GM13976 (cell line): Measurements from ENCODE around the gene MYL5.
"Not testable (repeated sequence)": the region's sequence is repeated elsewhere in the genome, so short reads cannot be mapped to it uniquely, and the experiment has no call there.

Experiments used
- DNase-seq: peaks from one replicate; pipeline ENCODE4 v3.0.0; 2012; ENCODE audit warnings: low spot score
- in situ Hi-C: fragments of 300-500 bp; cut with MboI; formaldehyde crosslinking; loops from one replicate; pipeline ENCODE4 v1.12.0; 2022; ENCODE audit warnings: low sequenced_read_pairs, mixed read lengths, inconsistent platforms; ENCODE audit not compliant: unreplicated experiment
- TF ChIP-seq, protein P1 (sequence below): IDR thresholded peaks from 2 replicates; pipeline ENCODE4 v1.5.1; 2012; ENCODE audit warnings: borderline replicate concordance, mild to moderate bottlenecking; ENCODE audit not compliant: insufficient read depth; ENCODE audit errors: extremely low read depth, missing control alignments, control extremely low read depth

MYL5 gene

DNA sequence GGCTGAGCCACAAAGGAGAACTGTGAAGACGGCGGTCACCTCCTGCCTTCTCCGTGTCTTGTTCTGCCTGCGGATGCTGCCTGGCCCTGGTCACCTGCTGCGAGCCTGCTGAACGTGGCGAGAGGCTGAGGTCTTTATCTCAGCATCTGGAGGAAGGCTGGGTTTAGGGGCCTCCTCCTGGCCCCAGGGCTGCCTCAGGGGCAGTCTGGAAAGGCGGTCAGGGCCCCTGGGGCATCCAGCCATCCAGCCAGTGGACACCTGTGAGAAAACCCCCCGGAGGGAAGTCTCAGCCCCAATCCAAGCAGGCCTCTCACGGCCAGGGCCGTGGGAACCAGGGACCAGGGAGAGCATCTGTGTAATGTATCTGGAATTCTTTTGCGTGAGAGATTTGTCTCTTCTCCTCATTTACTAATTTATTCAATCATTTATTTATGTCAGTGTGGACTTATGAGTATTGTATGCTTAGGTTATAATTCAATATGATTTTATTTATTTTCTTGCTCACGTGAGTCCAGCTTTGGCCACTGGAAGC lies 37.6 kb upstream of the MYL5 start:
- TF ChIP-seq, protein P1, sequence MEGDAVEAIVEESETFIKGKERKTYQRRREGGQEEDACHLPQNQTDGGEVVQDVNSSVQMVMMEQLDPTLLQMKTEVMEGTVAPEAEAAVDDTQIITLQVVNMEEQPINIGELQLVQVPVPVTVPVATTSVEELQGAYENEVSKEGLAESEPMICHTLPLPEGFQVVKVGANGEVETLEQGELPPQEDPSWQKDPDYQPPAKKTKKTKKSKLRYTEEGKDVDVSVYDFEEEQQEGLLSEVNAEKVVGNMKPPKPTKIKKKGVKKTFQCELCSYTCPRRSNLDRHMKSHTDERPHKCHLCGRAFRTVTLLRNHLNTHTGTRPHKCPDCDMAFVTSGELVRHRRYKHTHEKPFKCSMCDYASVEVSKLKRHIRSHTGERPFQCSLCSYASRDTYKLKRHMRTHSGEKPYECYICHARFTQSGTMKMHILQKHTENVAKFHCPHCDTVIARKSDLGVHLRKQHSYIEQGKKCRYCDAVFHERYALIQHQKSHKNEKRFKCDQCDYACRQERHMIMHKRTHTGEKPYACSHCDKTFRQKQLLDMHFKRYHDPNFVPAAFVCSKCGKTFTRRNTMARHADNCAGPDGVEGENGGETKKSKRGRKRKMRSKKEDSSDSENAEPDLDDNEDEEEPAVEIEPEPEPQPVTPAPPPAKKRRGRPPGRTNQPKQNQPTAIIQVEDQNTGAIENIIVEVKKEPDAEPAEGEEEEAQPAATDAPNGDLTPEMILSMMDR, result no peak
- in situ Hi-C loops, result no loop called here
- no peak for DNase-seq

DNA sequence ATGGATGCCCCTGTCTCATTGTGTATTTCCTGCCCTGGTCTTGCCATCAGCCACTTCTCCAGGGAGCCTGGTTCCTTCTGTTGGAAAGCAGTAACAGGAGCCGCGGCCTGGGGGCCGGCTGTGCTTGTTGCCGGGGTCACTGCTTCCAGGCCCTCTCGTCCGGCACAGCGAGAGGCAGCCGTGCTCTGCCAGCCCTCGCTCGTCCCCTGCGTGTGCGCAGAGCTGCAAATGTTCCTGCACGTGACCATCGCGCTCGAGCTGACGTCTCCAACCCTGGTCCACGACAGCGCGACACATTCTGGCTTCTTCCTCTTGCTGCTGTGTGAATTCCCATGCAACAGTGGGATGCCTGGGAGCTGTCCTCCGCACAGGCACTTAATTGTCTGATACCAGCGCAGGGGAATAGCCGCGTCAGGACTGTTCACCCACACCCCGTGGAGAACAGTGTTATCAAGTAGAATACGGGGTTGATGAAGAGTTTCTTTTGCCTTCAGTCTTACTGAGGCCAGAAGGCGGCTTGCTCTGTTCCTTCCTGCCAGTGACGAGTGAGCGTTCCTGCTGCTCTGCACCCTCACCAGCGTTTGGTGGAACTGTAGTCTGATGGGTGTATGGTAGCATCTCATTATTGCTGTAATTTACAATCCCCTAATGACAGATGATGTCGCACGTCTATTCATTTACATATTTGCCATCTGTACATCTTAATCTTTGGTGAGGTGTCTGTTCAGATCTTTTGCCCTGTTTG lies 36.6 kb upstream of the MYL5 start:
- no peak for DNase-seq
- TF ChIP-seq, protein P1, result no peak
- in situ Hi-C loops, result no loop called here

DNA sequence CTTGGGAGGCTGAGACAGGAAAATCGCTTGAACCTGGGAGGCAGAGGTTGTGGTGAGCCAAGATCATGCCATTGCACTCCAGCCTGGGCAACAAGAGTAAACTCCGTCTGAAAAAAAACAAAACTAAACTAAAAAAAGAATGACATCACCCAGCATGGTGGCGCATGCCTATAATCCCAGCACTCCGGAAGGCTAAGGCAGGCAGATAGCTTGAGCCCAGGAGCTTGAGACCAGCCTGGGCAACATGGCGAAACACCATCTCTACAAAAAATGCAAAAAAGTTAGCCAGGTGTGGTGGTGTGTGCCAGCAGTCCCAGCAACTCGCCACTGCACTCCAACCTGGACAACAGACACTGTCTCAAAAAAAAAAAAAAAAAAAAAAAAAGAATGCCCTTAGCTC lies 32.0 kb upstream of the MYL5 start:
- in situ Hi-C loops, DNase-seq: not testable (repeated sequence)

DNA sequence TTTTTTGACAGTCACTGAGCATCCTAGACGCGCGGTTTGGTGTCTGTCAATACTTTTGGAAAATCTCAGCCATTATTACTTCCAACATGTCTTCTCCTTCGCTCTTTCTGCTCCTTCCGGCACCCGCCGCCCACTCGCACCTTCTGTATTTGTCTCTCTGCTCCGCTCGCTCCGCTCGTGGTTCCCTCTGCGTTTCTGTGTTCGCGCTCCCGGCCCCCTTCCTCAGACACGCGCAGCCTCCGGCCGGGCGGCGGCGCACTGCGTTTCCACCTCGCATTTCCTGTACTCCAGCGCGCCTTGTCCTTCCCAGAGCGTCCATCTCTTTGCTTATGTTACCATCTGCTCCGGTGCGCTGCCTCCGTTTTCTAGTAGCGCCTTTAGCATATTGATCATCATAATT lies 27.9 kb upstream of the MYL5 start:
- TF ChIP-seq, protein P1, result no peak
- in situ Hi-C loops, result no loop called here
- DNase-seq, result no peak

DNA sequence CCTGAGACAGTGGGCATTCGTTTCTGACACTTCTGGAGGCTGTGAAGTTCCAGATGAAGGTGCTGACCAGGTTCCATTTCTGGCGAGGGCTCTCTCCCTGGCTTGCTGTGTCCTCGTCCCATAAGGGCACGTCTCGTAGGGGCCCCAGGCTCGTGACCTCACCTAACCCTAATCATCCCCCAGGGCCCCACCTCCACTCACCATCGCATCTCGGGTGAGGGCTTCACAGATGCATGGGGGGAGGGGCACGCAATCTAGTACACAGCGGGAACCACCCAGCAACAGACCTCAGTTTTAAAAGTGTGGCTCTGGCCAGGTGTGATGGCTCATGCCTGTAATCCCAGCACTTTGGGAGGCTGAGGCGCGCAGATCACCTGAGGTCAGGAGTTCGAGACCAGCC lies 26.9 kb upstream of the MYL5 start:
- in situ Hi-C loops, result no loop called here
- TF ChIP-seq, protein P1, result no peak
- no peak for DNase-seq

DNA sequence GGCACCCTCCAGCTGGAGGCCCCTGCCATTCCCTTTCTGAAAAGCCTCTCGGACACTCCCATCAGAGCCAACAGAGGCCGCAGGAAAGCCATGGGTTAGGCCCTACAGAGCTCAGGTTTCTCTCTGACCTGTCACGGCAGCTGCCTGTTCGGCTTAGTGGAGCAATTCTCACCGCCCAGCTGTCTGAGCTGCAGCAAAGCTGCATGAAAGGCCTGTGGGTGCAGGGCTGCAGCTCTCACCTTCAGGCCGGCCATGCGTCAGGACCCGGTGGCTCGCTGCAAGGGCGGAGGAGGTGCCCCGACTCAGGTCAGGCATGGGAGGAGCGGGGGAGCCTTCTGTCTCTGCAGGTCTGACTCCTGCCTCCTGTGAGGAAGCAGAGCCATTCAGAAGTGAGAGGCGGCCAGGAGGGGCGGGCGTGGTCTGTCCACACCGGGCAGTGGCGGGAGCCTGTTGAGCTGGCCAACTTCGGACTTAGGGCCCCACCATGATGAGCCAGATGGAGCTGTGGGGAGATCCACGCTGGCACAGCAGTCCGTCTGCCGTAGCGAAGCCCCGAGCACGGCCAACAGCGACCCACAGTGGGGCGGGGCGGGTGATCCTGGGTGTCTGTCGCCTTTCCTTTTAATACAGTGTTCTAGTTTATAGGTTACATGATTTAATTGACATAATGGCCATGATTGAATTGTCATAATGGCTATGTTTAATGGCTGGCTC lies 25.6 kb upstream of the MYL5 start:
- TF ChIP-seq, protein P1, result no peak
- in situ Hi-C loops, result no loop called here
- no peak for DNase-seq

DNA sequence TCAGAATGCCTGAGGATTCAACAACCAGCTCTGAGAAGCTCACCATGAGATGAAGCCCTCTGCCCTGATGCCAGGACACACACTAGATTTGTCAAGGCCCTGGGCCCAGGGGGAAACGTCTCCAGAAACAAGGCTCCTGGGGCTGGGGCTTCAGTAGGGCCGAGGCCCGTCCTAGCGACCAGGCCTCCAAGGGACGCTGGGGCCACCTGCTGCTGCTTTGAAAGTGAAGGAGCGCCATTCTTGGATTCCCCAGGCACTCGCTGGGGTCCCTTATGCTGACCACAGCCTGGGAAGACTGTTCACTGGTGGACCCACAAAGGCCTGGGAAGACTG lies 25.1 kb upstream of the MYL5 start:
- in situ Hi-C loops, result no loop called here
- TF ChIP-seq, protein P1, result no peak
- DNase-seq, result no peak
